GM12878 (cell line): ENCODE measurements around the gene DEFB131B. TPM values are rescaled to one million over a fixed set of nuclear protein-coding genes. Genes with fewer than 3 reads are reported as not detected.
"Not testable (repeated sequence)": the region's sequence is repeated elsewhere in the genome, so short reads cannot be mapped to it uniquely, and the experiment has no call there.

ENCODE experiments used
- ATAC-seq: fragments of 200-7000 bp; cut with Tn5 transposase; 3 replicates; pipeline ENCODE4 v1.9.1; 2020; ENCODE audit warnings: mild to moderate bottlenecking, moderate library complexity
- BruUV-seq: library from RNA; stranded (reverse); fragments of 400-500 nt; replicated peaks from 2 replicates; lab custom pipeline; 2021; lab: Mats Ljungman, UMichigan
- CTCF ChIA-PET: fragments of 300-600 bp; sonication (Branson Sonifier 250); formaldehyde crosslinking; extraction: SDS; loops from one replicate; lab custom pipeline; 2021; ENCODE audit warnings: inconsistent platforms; lab: Yijun Ruan, JAX
- POLR2A ChIA-PET: fragments of 350-600 bp; formaldehyde crosslinking; extraction: SDS; loops from one replicate; lab custom pipeline; 2021; ENCODE audit warnings: inconsistent platforms; lab: Charles Lee
- RAD21 ChIA-PET: fragments of 300-600 bp; sonication (Branson Sonifier 250); formaldehyde crosslinking; loops from one replicate; lab custom pipeline; 2023; ENCODE audit warnings: antibody characterized with exemption; ENCODE audit not compliant: unreplicated experiment; lab: Charles Lee
- SMC1A ChIA-PET: fragments of 300-600 bp; sonication (Branson Sonifier 250); formaldehyde crosslinking; loops from one replicate; lab custom pipeline; 2023; ENCODE audit not compliant: unreplicated experiment, uncharacterized antibody; lab: Charles Lee
- DNase-seq: peaks from one replicate; pipeline ENCODE4 v3.0.0-alpha.2; 2011; ENCODE audit warnings: low read depth, low spot score
- FAIRE-seq: peaks from 3 replicates; lab custom pipeline; 2011; peaks lifted over from hg19 to GRCh38; lab: Jason Lieb, UNC
- H2AFZ ChIP-seq: 2 replicates; pipeline ENCODE4 v1.6.0; 2011; ENCODE audit warnings: low read depth, low read length, control low read depth; ENCODE audit not compliant: control insufficient read depth
- H3K27ac ChIP-seq: 2 replicates; pipeline ENCODE4 v1.5.1; 2011; ENCODE audit warnings: control low read depth; ENCODE audit not compliant: control insufficient read depth, insufficient read depth
- H3K27me3 ChIP-seq, 2 experiments: replicated peaks in 1 of 2; 2 replicates each; pipeline versions ENCODE4 v1.6.0 to v1.6.1; 2011; ENCODE audit warnings: low read length in 1 of 2; ENCODE audit not compliant: control insufficient read depth in 2 of 2, insufficient read depth in 2 of 2
- H3K36me3 ChIP-seq, 2 experiments: 2 replicates each; pipeline ENCODE4 v1.5.1; 2011; ENCODE audit warnings: low read length in 1 of 2; ENCODE audit not compliant: control insufficient read depth in 2 of 2, insufficient read depth in 2 of 2
- H3K4me1 ChIP-seq: 2 replicates; pipeline ENCODE4 v1.6.1; 2011; ENCODE audit warnings: mild to moderate bottlenecking, low read length, moderate library complexity, mixed read lengths; ENCODE audit not compliant: control insufficient read depth, insufficient read depth
- H3K4me2 ChIP-seq: 2 replicates; pipeline ENCODE4 v1.6.0; 2011; ENCODE audit warnings: control low read depth; ENCODE audit not compliant: control insufficient read depth, insufficient read depth
- H3K4me3 ChIP-seq: fragments of 200-600 bp; sonication (generic); 2 replicates; pipeline ENCODE4 v1.5.1; 2016
- H3K79me2 ChIP-seq: 2 replicates; pipeline ENCODE4 v1.6.0; 2011; ENCODE audit warnings: low read length; ENCODE audit not compliant: control insufficient read depth, insufficient read depth
- H3K9ac ChIP-seq: 2 replicates; pipeline ENCODE4 v1.8.0; 2011; ENCODE audit warnings: low read length, control low read depth, mixed read lengths; ENCODE audit not compliant: control insufficient read depth, insufficient read depth
- H3K9me3 ChIP-seq: replicated peaks from 3 replicates; pipeline ENCODE4 v1.5.1; 2011; ENCODE audit warnings: mild to moderate bottlenecking, low read length; ENCODE audit not compliant: control insufficient read depth, insufficient read depth
- H4K20me1 ChIP-seq: 2 replicates; pipeline ENCODE4 v1.6.0; 2011; ENCODE audit not compliant: control insufficient read depth, insufficient read depth
- BCLAF1 ChIP-seq: fragments of 450-650 bp; IDR thresholded peaks from 2 replicates; pipeline ENCODE4 v1.6.1; 2017; ENCODE audit warnings: antibody characterized with exemption, mild to moderate bottlenecking, moderate library complexity
- CHD1 ChIP-seq: IDR thresholded peaks from 2 replicates; pipeline ENCODE4 v1.6.1; 2012; ENCODE audit warnings: low read depth, low read length, improper control_type of control experiment
- CUX1 ChIP-seq: IDR thresholded peaks from 2 replicates; pipeline ENCODE4 v1.6.1; 2012; ENCODE audit warnings: improper control_type of control experiment, low read depth, low read length; ENCODE audit not compliant: insufficient replicate concordance
- IKZF1 ChIP-seq: fragments of 450-650 bp; conservative IDR thresholded peaks from 2 replicates; pipeline ENCODE4 v1.6.1; 2017; ENCODE audit warnings: antibody characterized with exemption, mild to moderate bottlenecking
- IRF4 ChIP-seq: IDR thresholded peaks from 2 replicates; pipeline ENCODE4 v1.6.1; 2011; ENCODE audit warnings: low read depth, low read length
- JUND ChIP-seq: IDR thresholded peaks from 2 replicates; pipeline ENCODE4 v1.6.1; 2012; ENCODE audit warnings: low read depth, mild to moderate bottlenecking, low read length, improper control_type of control experiment, moderate library complexity
- POLR2AphosphoS2 ChIP-seq: IDR thresholded peaks from 2 replicates; pipeline ENCODE4 v1.6.1; 2011; ENCODE audit warnings: low read depth, mild to moderate bottlenecking, low read length, improper control_type of control experiment, moderate library complexity
- SIX5 ChIP-seq: IDR thresholded peaks from 2 replicates; pipeline ENCODE4 v1.6.1; 2011; ENCODE audit warnings: mild to moderate bottlenecking, low read depth, low read length, moderate library complexity; ENCODE audit not compliant: severe bottlenecking
- SREBF1 ChIP-seq: IDR thresholded peaks from 2 replicates; pipeline ENCODE4 v1.6.1; 2012; ENCODE audit warnings: mild to moderate bottlenecking, low read length
- SUZ12 ChIP-seq: fragments of 200-600 bp; sonication (generic); IDR thresholded peaks from one replicate; pipeline ENCODE4 v1.6.1; 2018; ENCODE audit warnings: antibody characterized with exemption, mild to moderate bottlenecking; ENCODE audit not compliant: unreplicated experiment
- ZNF622 ChIP-seq: fragments of 450-650 bp; IDR thresholded peaks from 2 replicates; pipeline ENCODE4 v1.6.1; 2017; ENCODE audit warnings: mild to moderate bottlenecking, inconsistent platforms
- WGBS: methylation state at CpG from one replicate; pipeline ENCODE4 v1.1.6; 2016; ENCODE audit warnings: low lambda C conversion rate; ENCODE audit not compliant: insufficient replicate concordance, insufficient coverage; ENCODE audit errors: missing lambda C conversion rate; 5-methylcytosine and 5-hydroxymethylcytosine counted together
- in situ Hi-C: fragments of 300-500 bp; cut with MboI; formaldehyde crosslinking; loops from 9 replicates; pipeline ENCODE4 v1.14.3; 2018; ENCODE audit warnings: mixed read lengths
- intact Hi-C: fragments of 100-400 bp; cut with micrococcal nuclease; formaldehyde crosslinking; loops from one replicate; pipeline ENCODE4 v1.14.2; 2022; ENCODE audit not compliant: unreplicated experiment
- polyA plus RNA-seq, 11 experiments: library from polyadenylated mRNA; depleted of rRNA in 4 of 11; unstranded in 6 of 11; stranded (reverse) in 5 of 11; fragments of >200 nt; fragmentation: Nextera tagmentation in 4 of 11; fragmentation: Illumina TruSeq in 1 of 11; extraction: Ambion mirVana in 4 of 11; extraction: Trizol in 1 of 11; gene quantifications; 1 replicate in 1 of 11; 2 replicates in 10 of 11; pipeline versions ENCODE4 v1.2.1 to v1.2.3, GENCODE V29; 2011 to 2016; ENCODE audit warnings: inconsistent platforms in 2 of 11, missing spikeins in 2 of 11, low read depth in 1 of 11
- total RNA-seq, 4 experiments: library from RNA; depleted of rRNA in 3 of 4; stranded (reverse); fragments of >200 nt in 3 of 4; fragmentation: Illumina TruSeq in 1 of 4; extraction: Trizol in 1 of 4; gene quantifications; 2 replicates each; pipeline versions ENCODE4 v1.2.1 to v1.2.3, GENCODE V29; 2013 to 2021

DEFB131B gene
- total and polyA plus RNA-seq, 10 of the 15 experiments (the other 5 are each of a cell fraction or from before 2014, with no cell fraction given): not detected

GRCh38 chr11:71895961-71896360 is 17.7 kb downstream of the DEFB131B start:
- ChIA-PET RAD21 (no interaction called here), CTCF (no interaction called here), SMC1A (no interaction called here), POLR2A (no interaction called here)
- Histone ChIP-seq H3K36me3 (no peaks in the 10 kb centered on the region), H3K9me3 (no peaks in the 10 kb centered on the region), H3K4me1 (no peaks in the 10 kb centered on the region), H3K4me3 (no peak overlapping the region), H3K4me2 (no peak overlapping the region), H3K27me3 (no peaks in the 10 kb centered on the region), H3K79me2 (no peaks in the 10 kb centered on the region), H4K20me1 (no peaks in the 10 kb centered on the region), H3K9ac (no peak overlapping the region), H3K27ac (no peak overlapping the region), H2AFZ (no peak overlapping the region)
- ATAC-seq (no peak), FAIRE-seq (no peak), DNase-seq (no peak)
- in situ Hi-C loops: no loop called here
- intact Hi-C loops: no loop called here
- BruUV-seq: no TSS peak
- no peak for TF ChIP-seq IKZF1
- TF ChIP-seq CUX1: no peak
- TF ChIP-seq JUND: no peak
- no peak for TF ChIP-seq IRF4
- TF ChIP-seq SREBF1: no peak
- TF ChIP-seq BCLAF1: no peak
- no peak for TF ChIP-seq SIX5
- no peak for TF ChIP-seq CHD1
- no peak for TF ChIP-seq POLR2AphosphoS2
- no peak for TF ChIP-seq SUZ12
- no peak for TF ChIP-seq ZNF622
- WGBS: 96% methylated on average over 12 of the region's 12 CpGs

- WGBS: 93% methylated on average over 14 of the region's 14 CpGs
- H3K4me2 ChIP-seq, POLR2A ChIA-PET, RAD21 ChIA-PET, H3K4me1 ChIP-seq, H3K36me3 ChIP-seq, SMC1A ChIA-PET, CTCF ChIA-PET, H3K4me3 ChIP-seq, FAIRE-seq, H3K79me2 ChIP-seq, ATAC-seq, H3K27me3 ChIP-seq, BruUV-seq, H4K20me1 ChIP-seq, H2AFZ ChIP-seq, H3K9ac ChIP-seq, DNase-seq, H3K9me3 ChIP-seq, intact Hi-C loops, H3K27ac ChIP-seq, in situ Hi-C loops: not testable (repeated sequence)
Measured at GRCh38 chr11:71901137-71901536, 22.9 kb downstream of the DEFB131B start.
